CD14-positive monocyte (primary cell): ENCODE measurements around the gene AGPAT2. TPM values are rescaled to one million over a fixed set of nuclear protein-coding genes. Genes with fewer than 3 reads are reported as not detected.

ENCODE experiments used
- DNase-seq, 3 donors: peaks; one replicate each; pipeline ENCODE4 v3.0.0-alpha.2; 2011 to 2022
- H2AFZ ChIP-seq: 2 replicates; pipeline ENCODE4 v1.6.0; 2012; ENCODE audit warnings: mild to moderate bottlenecking, low read depth, low read length, inconsistent platforms; ENCODE audit not compliant: insufficient read depth, poor library complexity, severe bottlenecking
- H3K27ac ChIP-seq, 2 donors: 1 replicate in 1 of 2; 2 replicates in 1 of 2; pipeline ENCODE4 v1.5.1; 2012 to 2013; ENCODE audit warnings: low read length in 2 of 2, control low read depth in 1 of 2, inconsistent platforms in 1 of 2, low read depth in 1 of 2, mild to moderate bottlenecking in 1 of 2
- H3K27me3 ChIP-seq, 2 donors: one replicate each; pipeline versions ENCODE4 v1.6.0 to v1.6.1; 2011 to 2013; ENCODE audit warnings: low read length in 2 of 2; ENCODE audit not compliant: control insufficient read depth in 2 of 2, insufficient read depth in 2 of 2
- H3K36me3 ChIP-seq, 2 donors: replicated peaks in 1 of 2; 1 replicate in 1 of 2; 2 replicates in 1 of 2; pipeline versions ENCODE4 v1.5.1 to v1.6.1; 2012 to 2013; ENCODE audit warnings: low read length in 2 of 2, control low read depth in 1 of 2, inconsistent platforms in 1 of 2, mild to moderate bottlenecking in 1 of 2; ENCODE audit not compliant: insufficient read depth in 2 of 2, control insufficient read depth in 1 of 2
- H3K4me1 ChIP-seq, 2 donors: 1 replicate in 1 of 2; 2 replicates in 1 of 2; pipeline versions ENCODE4 v1.5.1 to v1.6.1; 2012 to 2013; ENCODE audit warnings: low read length in 2 of 2, control low read depth in 1 of 2, inconsistent platforms in 1 of 2, mild to moderate bottlenecking in 1 of 2, moderate library complexity in 1 of 2; ENCODE audit not compliant: insufficient read depth in 2 of 2, control insufficient read depth in 1 of 2
- H3K4me2 ChIP-seq: replicated peaks from 2 replicates; pipeline ENCODE3; 2012; ENCODE audit warnings: low read length, moderate library complexity, mild to moderate bottlenecking; ENCODE audit not compliant: poor library complexity, severe bottlenecking; ENCODE audit errors: extremely low read depth
- H3K4me3 ChIP-seq, 3 experiments: fragments of 200-600 bp in 1 of 3; sonication (generic) in 1 of 3; replicated peaks in 1 of 3; 1 replicate in 2 of 3; 2 replicates in 1 of 3; pipeline ENCODE4 v1.5.1; 2011 to 2013; ENCODE audit warnings: low read length in 3 of 3, mild to moderate bottlenecking in 3 of 3, control low read depth in 2 of 3, low read depth in 2 of 3, inconsistent platforms in 1 of 3, moderate library complexity in 1 of 3
- H3K79me2 ChIP-seq: 2 replicates; pipeline ENCODE4 v1.6.0; 2012; ENCODE audit warnings: mild to moderate bottlenecking, control low read depth, inconsistent platforms, low read length, moderate library complexity; ENCODE audit not compliant: insufficient read depth
- H3K9ac ChIP-seq: 2 replicates; pipeline ENCODE4 v1.6.0; 2017; ENCODE audit warnings: low read length, mild to moderate bottlenecking; ENCODE audit not compliant: insufficient read depth, poor library complexity, severe bottlenecking
- H3K9me3 ChIP-seq, 2 donors: replicated peaks in 1 of 2; 1 replicate in 1 of 2; 2 replicates in 1 of 2; pipeline versions ENCODE4 v1.5.1 to v1.6.1; 2012 to 2013; ENCODE audit warnings: low read length in 2 of 2, control low read depth in 1 of 2; ENCODE audit not compliant: control insufficient read depth in 1 of 2, insufficient read depth in 1 of 2
- H4K20me1 ChIP-seq: 2 replicates; pipeline ENCODE4 v1.6.0; 2012; ENCODE audit warnings: mild to moderate bottlenecking, low read length, control low read depth, moderate library complexity; ENCODE audit not compliant: insufficient read depth
- H3K27ac Mint-ChIP-seq, 7 donors: one replicate each; pipeline ENCODE4 v1.8.0; 2020; ENCODE audit warnings: mild to moderate bottlenecking in 7 of 7, mixed read lengths in 7 of 7, moderate library complexity in 6 of 7, inconsistent platforms in 2 of 7
- H3K27me3 Mint-ChIP-seq, 3 donors: one replicate each; pipeline ENCODE4 v1.8.0; 2021 to 2022; ENCODE audit warnings: low read depth in 3 of 3, mild to moderate bottlenecking in 3 of 3, mixed read lengths in 3 of 3, moderate library complexity in 3 of 3, inconsistent platforms in 1 of 3
- H3K36me3 Mint-ChIP-seq, 2 donors: one replicate each; pipeline ENCODE4 v1.8.0; 2020; ENCODE audit warnings: mixed read lengths in 2 of 2, inconsistent platforms in 1 of 2, mild to moderate bottlenecking in 1 of 2
- H3K4me1 Mint-ChIP-seq: one replicate; pipeline ENCODE4 v1.8.0; 2020; ENCODE audit warnings: mild to moderate bottlenecking, mixed read lengths
- H3K4me3 Mint-ChIP-seq, 2 donors: one replicate each; pipeline ENCODE4 v1.8.0; 2020; ENCODE audit warnings: mild to moderate bottlenecking in 2 of 2, mixed read lengths in 2 of 2, moderate library complexity in 1 of 2
- H3K9me3 Mint-ChIP-seq, 7 donors: one replicate each; pipeline ENCODE4 v1.8.0; 2020 to 2022; ENCODE audit warnings: mixed read lengths in 7 of 7, mild to moderate bottlenecking in 6 of 7, moderate library complexity in 6 of 7, inconsistent platforms in 2 of 7
- CTCF ChIP-seq: fragments of 200-600 bp; IDR thresholded peaks from one replicate; pipeline ENCODE4 v1.8.0; 2022; ENCODE audit warnings: antibody characterized with exemption, mild to moderate bottlenecking
- WGBS: methylation state at CpG from one replicate; pipeline ENCODE4 v1.1.5; 2013; ENCODE audit warnings: missing lambda C conversion rate; ENCODE audit not compliant: insufficient coverage; 5-methylcytosine and 5-hydroxymethylcytosine counted together
- intact Hi-C, 2 donors: fragments of 100-400 bp; cut with micrococcal nuclease; formaldehyde crosslinking; loops; one replicate each; pipeline versions ENCODE4 v1.15.0 to v1.15.1; 2023
- polyA plus RNA-seq, 3 donors: library from polyadenylated mRNA; depleted of rRNA in 1 of 3; unstranded in 2 of 3; stranded (reverse) in 1 of 3; fragments of 300-500 nt in 2 of 3; fragments of >200 nt in 1 of 3; fragmentation: Illumina TruSeq in 2 of 3; gene quantifications; 1 replicate in 2 of 3; 2 replicates in 1 of 3; pipeline ENCODE4 v1.2.3, GENCODE V29; 2012 to 2021

AGPAT2 gene
- polyA plus RNA-seq, 3 donors: 80.1 to 139 (median 116) TPM

GRCh38 chr9:136645903-136646754 lies 41.1 kb downstream of the AGPAT2 start:
- WGBS: 12% methylated on average over 36 of the region's 40 CpGs
- H3K27ac Mint-ChIP-seq: peak overlapping the region in 3 of 7 donors; percentile 49 to 93 (median 90)
- Histone ChIP-seq H3K9me3 (peaks cover 0 to 7% of the 10 kb centered on the region in 2 donors), H3K9ac (peak overlapping the region; percentile 83), H3K4me3 (peak overlapping the region in 2 of 3 experiments; percentile 24 to 62), H3K4me2 (peak overlapping the region; percentile 73), H2AFZ (peak overlapping the region; percentile 82), H3K27ac (peak overlapping the region; percentile 95 to 99), H3K36me3 (no peaks in the 10 kb centered on the region), H4K20me1 (no peaks in the 10 kb centered on the region), H3K27me3 (peaks cover 0 to 20% of the 10 kb centered on the region in 2 donors), H3K79me2 (no peaks in the 10 kb centered on the region), H3K4me1 (peaks cover 57 to 61% of the 10 kb centered on the region in 2 donors)
- H3K4me1 Mint-ChIP-seq: peaks cover 48% of the 10 kb centered on the region
- peaks cover 0 to 8% (median 6%) of the 10 kb centered on the region in 7 donors for H3K9me3 Mint-ChIP-seq
- intact Hi-C loops: loop anchor here in 1 of 2 donors (5.0 kb wide), 1 partner anchor 51 kb away; no protein-coding TSS in a partner anchor
- peak overlapping the region; percentile 45 to 81 for H3K4me3 Mint-ChIP-seq
- peaks cover 2% of the 10 kb centered on the region in 2 donors for H3K36me3 Mint-ChIP-seq
- DNase-seq: peak in 2 of 3 donors; percentile 33 to 43
- H3K27me3 Mint-ChIP-seq: peaks cover 18 to 54% (median 40%) of the 10 kb centered on the region in 3 donors
- peak; percentile 12 for TF ChIP-seq CTCF

DNA sequence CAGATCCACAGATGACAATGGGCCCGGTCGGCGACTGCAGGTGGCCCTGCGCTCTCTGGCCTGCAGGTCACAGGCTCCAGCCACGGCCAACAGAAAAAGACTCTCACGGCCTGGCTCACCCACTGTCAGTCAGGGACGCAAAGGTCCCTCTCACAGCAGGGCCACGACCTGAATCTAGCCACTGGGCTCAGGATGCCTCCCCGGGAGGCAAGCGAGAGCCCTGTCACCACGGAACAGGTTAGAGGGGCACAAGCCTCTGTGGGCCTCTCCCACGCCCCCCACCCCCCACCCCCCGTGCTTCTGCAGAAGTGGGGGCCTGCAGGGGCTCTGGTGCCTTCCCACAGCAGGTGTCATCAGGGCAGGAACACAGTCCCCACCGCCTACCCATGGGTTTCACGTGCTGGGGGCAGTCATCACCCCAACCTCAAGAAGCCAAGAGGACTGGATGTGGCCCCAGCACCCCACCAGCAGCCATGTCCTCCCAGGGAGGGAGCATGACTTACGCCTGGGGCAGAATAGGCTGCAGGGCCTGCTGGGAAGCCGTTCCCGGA lies 41.8 kb downstream of the AGPAT2 start:
- Histone ChIP-seq H3K79me2 (no peaks in the 10 kb centered on the region), H2AFZ (peak overlapping the region; percentile 82), H3K9ac (peak overlapping the region; percentile 83), H3K27ac (peak overlapping the region; percentile 95 to 99), H3K4me1 (peaks cover 50 to 54% of the 10 kb centered on the region in 2 donors), H3K27me3 (peaks cover 0 to 20% of the 10 kb centered on the region in 2 donors), H3K4me3 (peak overlapping the region in 2 of 3 experiments; percentile 6 to 62), H3K4me2 (peak overlapping the region; percentile 73), H4K20me1 (no peaks in the 10 kb centered on the region), H3K9me3 (peaks cover 0 to 7% of the 10 kb centered on the region in 2 donors), H3K36me3 (no peaks in the 10 kb centered on the region)
- peak overlapping the region; percentile 62 to 68 for H3K4me3 Mint-ChIP-seq
- no peak for TF ChIP-seq CTCF
- H3K36me3 Mint-ChIP-seq: peaks cover 2% of the 10 kb centered on the region in 2 donors
- intact Hi-C loops: loop anchor here in 1 of 2 donors (5.0 kb wide), 1 partner anchor 52 kb away; no protein-coding TSS in a partner anchor
- peaks cover 20 to 56% (median 45%) of the 10 kb centered on the region in 3 donors for H3K27me3 Mint-ChIP-seq
- 25% methylated on average over 14 of the region's 18 CpGs for WGBS
- H3K4me1 Mint-ChIP-seq: peaks cover 41% of the 10 kb centered on the region
- peaks cover 0 to 8% (median 6%) of the 10 kb centered on the region in 7 donors for H3K9me3 Mint-ChIP-seq
- peak in 1 of 3 donors; percentile 35 for DNase-seq
- H3K27ac Mint-ChIP-seq: peak overlapping the region; percentile 90 to 96 (median 94)
